K562 (cell line): ENCODE measurements around the gene QPRT. TPM values are rescaled to one million over a fixed set of nuclear protein-coding genes. Genes with fewer than 3 reads are reported as not detected.
A peak's percentile ranks its signal among the peaks of the same experiment; 100 is the strongest.

Source experiments
- ARID1B ChIP-seq: fragments of 450-650 bp; IDR thresholded peaks from 2 replicates; pipeline ENCODE4 v1.6.1; 2016; ENCODE audit warnings: antibody characterized with exemption, mild to moderate bottlenecking, inconsistent platforms
- ATF7 ChIP-seq: fragments of 450-650 bp; IDR thresholded peaks from 2 replicates; pipeline ENCODE4 v1.7.1; 2014; ENCODE audit warnings: mild to moderate bottlenecking, moderate library complexity
- CAMTA2 ChIP-seq: fragments of 250-450 bp; sonication (Bioruptor Pico); conservative IDR thresholded peaks from 2 replicates; pipeline ENCODE4 v1.5.1; 2022
- CREB1 ChIP-seq, 2 experiments: sonication (generic) in 1 of 2; formaldehyde crosslinking in 1 of 2; IDR thresholded peaks; 2 replicates each; pipeline versions ENCODE4 v1.6.1 to v1.8.0; 2012 to 2022; ENCODE audit warnings: inconsistent platforms in 1 of 2, mild to moderate bottlenecking in 1 of 2, missing genetic modification reagents in 1 of 2, moderate library complexity in 1 of 2
- DPF2 ChIP-seq: fragments of 450-650 bp; IDR thresholded peaks from 2 replicates; pipeline ENCODE4 v1.6.1; 2016
- GATA2 ChIP-seq: sonication (generic); formaldehyde crosslinking; IDR thresholded peaks from 2 replicates; pipeline ENCODE4 v1.4.0; 2020; ENCODE audit warnings: mild to moderate bottlenecking, missing genetic modification reagents
- HDGF ChIP-seq: fragments of 450-650 bp; IDR thresholded peaks from 2 replicates; pipeline ENCODE4 v1.6.1; 2016
- MGA ChIP-seq: fragments of 450-650 bp; IDR thresholded peaks from 2 replicates; pipeline ENCODE4 v1.6.1; 2016; ENCODE audit warnings: mild to moderate bottlenecking, moderate library complexity
- NFIX ChIP-seq: fragments of 250-450 bp; sonication (Bioruptor Pico); IDR thresholded peaks from 2 replicates; pipeline ENCODE4 v1.4.0; 2020; ENCODE audit warnings: low read depth, mild to moderate bottlenecking, moderate library complexity
- NFXL1 ChIP-seq: fragments of 450-650 bp; formaldehyde crosslinking; IDR thresholded peaks from 2 replicates; pipeline ENCODE4 v1.4.0; 2021; ENCODE audit warnings: mild to moderate bottlenecking
- NR4A1 ChIP-seq, 2 experiments: fragments of 250-450 bp in 1 of 2; fragments of 450-650 bp in 1 of 2; sonication (Bioruptor Pico) in 1 of 2; IDR thresholded peaks; 2 replicates each; pipeline versions ENCODE4 v1.4.0 to v1.6.1; 2016 to 2020; ENCODE audit warnings: mild to moderate bottlenecking in 2 of 2, missing compliant biosample characterization in 1 of 2, missing genetic modification characterization in 1 of 2, moderate library complexity in 1 of 2
- POLR2A ChIP-seq: fragments of 450-650 bp; conservative IDR thresholded peaks from 2 replicates; pipeline ENCODE4 v1.6.1; 2016
- SMARCA4 ChIP-seq: fragments of 450-650 bp; IDR thresholded peaks from 2 replicates; pipeline ENCODE4 v1.6.1; 2016
- TRIM28 ChIP-seq: fragments of 450-650 bp; IDR thresholded peaks from 2 replicates; pipeline ENCODE4 v1.6.1; 2017
- ZFP1 ChIP-seq: fragments of 450-650 bp; formaldehyde crosslinking; IDR thresholded peaks from 2 replicates; pipeline ENCODE4 v1.4.0; 2020; ENCODE audit warnings: mild to moderate bottlenecking, mixed read lengths
- ZNF239 ChIP-seq: fragments of 250-450 bp; sonication (Bioruptor Pico); IDR thresholded peaks from 2 replicates; pipeline ENCODE4 v1.4.0; 2020; ENCODE audit warnings: mild to moderate bottlenecking
- ZNF551 ChIP-seq: fragments of 250-450 bp; sonication (Bioruptor Pico); IDR thresholded peaks from 2 replicates; pipeline ENCODE4 v1.5.0; 2021; ENCODE audit warnings: mild to moderate bottlenecking, moderate library complexity
- polyA plus RNA-seq, 8 experiments: library from polyadenylated mRNA; depleted of rRNA in 4 of 8; stranded (reverse) in 5 of 8; unstranded in 3 of 8; fragments of >200 nt; fragmentation: Nextera tagmentation in 2 of 8; fragmentation: Illumina TruSeq in 1 of 8; extraction: Ambion mirVana in 2 of 8; extraction: Trizol in 1 of 8; gene quantifications; 2 replicates each; pipeline versions ENCODE4 v1.2.1 to v1.2.3, GENCODE V29; 2011 to 2014; ENCODE audit warnings: inconsistent platforms in 1 of 8, missing spikeins in 1 of 8
- total RNA-seq, 7 experiments: library from RNA; depleted of rRNA in 6 of 7; stranded (reverse); fragments of >200 nt in 6 of 7; fragmentation: Illumina TruSeq in 2 of 7; extraction: Trizol in 2 of 7; gene quantifications; 2 replicates each; pipeline versions ENCODE4 v1.2.1 to v1.2.3, GENCODE V29; 2011 to 2021; ENCODE audit warnings: low replicate concordance in 1 of 7

Gene QPRT
- total and polyA plus RNA-seq, 9 of the 15 experiments (the other 6 are each of a cell fraction or from before 2014, with no cell fraction given), result 7.7 to 112 (median 64.1) TPM

- TF ChIP-seq MGA, result no peak
- TF ChIP-seq ZFP1, result no peak
- TF ChIP-seq ARID1B, result peak; percentile 53
- 0 out of 2 replicates have a peak, but pooled peaks have one; percentile 31 for TF ChIP-seq SMARCA4
- no peak for TF ChIP-seq NFXL1 (CRISPR knock-in tag)
- peak; percentile 64; the same call in 1 of the 2 replicates for TF ChIP-seq GATA2
- 0 out of 2 replicates have a peak, but pooled peaks have one; percentile 75 for TF ChIP-seq CAMTA2
- no peak for TF ChIP-seq NFIX (CRISPR knock-in tag)
- TF ChIP-seq CREB1 (IDR thresholded peaks at IDR 0.05), result no peak
- no peak for TF ChIP-seq CREB1 (CRISPR knock-in tag; IDR thresholded peaks at IDR 0.05)
- 0 out of 2 replicates have a peak, but pooled peaks have one; percentile 5 for TF ChIP-seq ATF7
- no peak for TF ChIP-seq HDGF
- TF ChIP-seq POLR2A, result 0 out of 2 replicates have a peak, but pooled peaks have one; percentile 34
- no peak for TF ChIP-seq ZNF551
- TF ChIP-seq NR4A1 (CRISPR knock-in tag; IDR thresholded peaks at IDR 0.05), result no peak
- TF ChIP-seq NR4A1 (tag; IDR thresholded peaks at IDR 0.05), result 0 out of 2 replicates have a peak, but pooled peaks have one; percentile 43
- TF ChIP-seq ZNF239 (CRISPR knock-in tag), result no peak
- no peak for TF ChIP-seq TRIM28
- TF ChIP-seq DPF2, result 0 out of 2 replicates have a peak, but pooled peaks have one; percentile 40
Measured at GRCh38 chr16:29699324-29700219, 20.6 kb downstream of the QPRT start (continued).
